Astrocyte (in vitro differentiated cells and primary cell): ENCODE results near the gene PDE6B. TPM values are rescaled to one million over a fixed set of nuclear protein-coding genes. Genes with fewer than 3 reads are reported as not detected.

Source experiments
- DNase-seq: peaks from one replicate; pipeline ENCODE4 v3.0.0-alpha.2; 2010; ENCODE audit warnings: low read depth
- FAIRE-seq: peaks from 2 replicates; lab custom pipeline; 2011; peaks lifted over from hg19 to GRCh38; lab: Jason Lieb, UNC
- H2AFZ ChIP-seq: 2 replicates; pipeline ENCODE4 v1.6.0; 2012; ENCODE audit warnings: low read depth, low read length, inconsistent platforms
- H3K27ac ChIP-seq: 2 replicates; pipeline ENCODE4 v1.5.1; 2011; ENCODE audit warnings: low read depth, low read length, inconsistent platforms
- H3K27me3 ChIP-seq: 2 replicates; pipeline ENCODE4 v1.6.0; 2011; ENCODE audit warnings: low read length, inconsistent platforms; ENCODE audit not compliant: insufficient read depth
- H3K36me3 ChIP-seq: 2 replicates; pipeline ENCODE4 v1.5.1; 2011; ENCODE audit warnings: low read length, inconsistent platforms; ENCODE audit not compliant: insufficient read depth
- H3K4me1 ChIP-seq: 2 replicates; pipeline ENCODE4 v1.5.1; 2011; ENCODE audit warnings: low read length, inconsistent platforms; ENCODE audit not compliant: insufficient read depth
- H3K4me2 ChIP-seq: 2 replicates; pipeline ENCODE4 v1.6.0; 2012; ENCODE audit warnings: low read length, inconsistent platforms
- H3K4me3 ChIP-seq: 2 replicates; pipeline ENCODE4 v1.5.1; 2011; ENCODE audit warnings: low read depth, mild to moderate bottlenecking, low read length, inconsistent platforms; ENCODE audit not compliant: insufficient read depth
- H3K79me2 ChIP-seq: 2 replicates; pipeline ENCODE4 v1.6.0; 2012; ENCODE audit warnings: mild to moderate bottlenecking, low read length, inconsistent platforms; ENCODE audit not compliant: insufficient read depth
- H3K9ac ChIP-seq: 2 replicates; pipeline ENCODE4 v1.6.0; 2012; ENCODE audit warnings: mild to moderate bottlenecking, low read length, inconsistent platforms
- H3K9me3 ChIP-seq: 2 replicates; pipeline ENCODE4 v1.5.1; 2012; ENCODE audit warnings: low read depth, mild to moderate bottlenecking, low read length, inconsistent platforms; ENCODE audit not compliant: insufficient read depth
- H4K20me1 ChIP-seq: 2 replicates; pipeline ENCODE4 v1.6.0; 2012; ENCODE audit warnings: low read length, inconsistent platforms; ENCODE audit not compliant: insufficient read depth
- H3K27ac Mint-ChIP-seq: one replicate; pipeline ENCODE4 v1.8.0; 2021; ENCODE audit warnings: mild to moderate bottlenecking, mixed read lengths; ENCODE audit not compliant: unreplicated experiment
- H3K27me3 Mint-ChIP-seq: one replicate; pipeline ENCODE4 v1.8.0; 2021; ENCODE audit warnings: low read depth, mixed read lengths; ENCODE audit not compliant: unreplicated experiment
- H3K36me3 Mint-ChIP-seq: one replicate; pipeline ENCODE4 v1.8.0; 2021; ENCODE audit warnings: low read depth, mixed read lengths; ENCODE audit not compliant: unreplicated experiment
- H3K4me1 Mint-ChIP-seq: one replicate; pipeline ENCODE4 v1.8.0; 2021; ENCODE audit warnings: low read depth, mixed read lengths; ENCODE audit not compliant: unreplicated experiment
- H3K4me3 Mint-ChIP-seq: one replicate; pipeline ENCODE4 v1.8.0; 2021; ENCODE audit warnings: mild to moderate bottlenecking, moderate library complexity, mixed read lengths; ENCODE audit not compliant: unreplicated experiment
- H3K9me3 Mint-ChIP-seq: one replicate; pipeline ENCODE4 v1.8.0; 2021; ENCODE audit warnings: mild to moderate bottlenecking, mixed read lengths; ENCODE audit not compliant: unreplicated experiment
- CTCF ChIP-seq: IDR thresholded peaks from 2 replicates; pipeline ENCODE4 v1.5.1; 2011; ENCODE audit warnings: low read depth, mild to moderate bottlenecking, inconsistent platforms, low read length, moderate library complexity; ENCODE audit not compliant: insufficient read depth
- EZH2 ChIP-seq: IDR thresholded peaks from 2 replicates; pipeline ENCODE4 v1.6.1; 2012; ENCODE audit warnings: mild to moderate bottlenecking, low read length, inconsistent platforms; ENCODE audit not compliant: insufficient read depth
- total RNA-seq: library from RNA; stranded (reverse); gene quantifications from 2 replicates; pipeline ENCODE4 v1.2.1, GENCODE V29; 2021

PDE6B gene
- total RNA-seq, 1 donor from 2014 or later = 2.8 TPM

GRCh38 chr4:684623-685327, 59.4 kb downstream of the PDE6B start:
- H3K9me3 Mint-ChIP-seq = no peaks in the 10 kb centered on the region
- DNase-seq (no peak), FAIRE-seq (no peak)
- no peak overlapping the region for H3K4me2 ChIP-seq
- no peaks in the 10 kb centered on the region for H3K79me2 ChIP-seq
- H3K27ac Mint-ChIP-seq = peak overlapping the region; percentile 35
- peak overlapping the region; percentile 47 for H3K4me3 Mint-ChIP-seq
- peaks cover 19% of the 10 kb centered on the region for H3K4me1 Mint-ChIP-seq
- H3K27me3 ChIP-seq = no peaks in the 10 kb centered on the region
- H4K20me1 ChIP-seq = no peaks in the 10 kb centered on the region
- H3K9ac ChIP-seq = no peak overlapping the region
- no peak overlapping the region for H2AFZ ChIP-seq
- no peak overlapping the region for H3K27ac ChIP-seq
- no peaks in the 10 kb centered on the region for H3K9me3 ChIP-seq
- peaks cover 3% of the 10 kb centered on the region for H3K27me3 Mint-ChIP-seq
- no peak overlapping the region for H3K4me3 ChIP-seq
- no peak for TF ChIP-seq CTCF
- no peak for TF ChIP-seq EZH2
- H3K36me3 ChIP-seq = no peaks in the 10 kb centered on the region
- H3K36me3 Mint-ChIP-seq = peaks cover 4% of the 10 kb centered on the region
- H3K4me1 ChIP-seq = peaks cover 31% of the 10 kb centered on the region

DNA sequence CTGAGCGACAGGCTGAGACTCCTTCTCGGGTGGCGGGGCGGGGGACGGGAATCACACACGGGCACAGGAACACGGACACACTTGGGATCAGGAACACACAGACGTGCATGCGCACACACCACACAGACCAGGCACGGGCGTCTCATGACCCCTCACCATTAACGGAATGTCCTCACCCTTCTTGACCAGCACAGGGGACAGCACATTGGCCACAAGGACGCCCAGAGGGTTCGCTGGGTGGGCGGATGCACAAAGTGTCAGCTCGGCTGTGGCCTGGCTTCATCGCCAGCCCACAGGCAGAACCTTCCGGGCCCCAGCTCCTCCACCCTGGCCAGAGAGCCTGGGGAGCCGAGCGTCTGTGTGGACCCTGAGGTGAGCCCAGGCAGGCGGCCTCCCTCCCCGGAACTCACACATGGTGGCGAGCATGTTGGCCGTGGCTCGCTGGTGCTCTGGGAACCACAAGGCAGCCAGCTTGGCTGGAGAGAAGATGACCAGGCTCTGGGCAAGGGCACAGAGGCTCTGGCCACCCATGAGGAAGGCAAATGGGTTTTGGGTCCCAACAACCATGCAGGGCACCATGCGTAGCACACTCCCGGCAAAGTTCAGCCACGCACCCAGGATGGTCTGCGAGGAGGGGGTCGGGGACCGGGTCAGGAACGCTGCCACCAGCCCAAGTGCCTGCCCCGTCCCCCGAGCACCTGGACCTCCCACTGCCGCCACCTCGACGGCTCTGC, 60.5 kb downstream of the PDE6B start:
- Histone ChIP-seq H3K4me2 (no peak overlapping the region), H3K27ac (no peak overlapping the region), H3K79me2 (no peaks in the 10 kb centered on the region), H3K36me3 (no peaks in the 10 kb centered on the region), H2AFZ (no peak overlapping the region), H3K9me3 (no peaks in the 10 kb centered on the region), H3K4me3 (no peak overlapping the region), H3K4me1 (peaks cover 29% of the 10 kb centered on the region), H4K20me1 (no peaks in the 10 kb centered on the region), H3K9ac (no peak overlapping the region), H3K27me3 (no peaks in the 10 kb centered on the region)
- H3K27me3 Mint-ChIP-seq = peaks cover 3% of the 10 kb centered on the region
- H3K36me3 Mint-ChIP-seq = peaks cover 4% of the 10 kb centered on the region
- H3K9me3 Mint-ChIP-seq = no peaks in the 10 kb centered on the region
- peak overlapping the region; percentile 47 for H3K27ac Mint-ChIP-seq
- FAIRE-seq (no peak), DNase-seq (no peak)
- H3K4me3 Mint-ChIP-seq = no peak overlapping the region
- TF ChIP-seq CTCF (no peak), EZH2 (no peak)
- peaks cover 16% of the 10 kb centered on the region for H3K4me1 Mint-ChIP-seq
